SK-N-SH (cell line): Measurements from ENCODE around the gene TIMM23. TPM values are rescaled to one million over a fixed set of nuclear protein-coding genes. Genes with fewer than 3 reads are reported as not detected.
"Not testable (repeated sequence)": the region's sequence is repeated elsewhere in the genome, so short reads cannot be mapped to it uniquely, and the experiment has no call there.

ENCODE experiments used
- CTCF ChIA-PET: fragments of 300-600, 350-600 bp; formaldehyde crosslinking; extraction: SDS; loops from one replicate; lab custom pipeline; 2021; lab: Yijun Ruan, JAX
- POLR2A ChIA-PET: fragments of 350-600 bp; sonication (Branson Sonifier 250); formaldehyde crosslinking; extraction: SDS; loops from one replicate; lab custom pipeline; 2020; ENCODE audit warnings: antibody characterized with exemption, inconsistent platforms; lab: Yijun Ruan, JAX
- DNase-seq: peaks from one replicate; pipeline ENCODE4 v3.0.0; 2012
- H2AFZ ChIP-seq: fragments of 200-600 bp; sonication (generic); 2 replicates; pipeline ENCODE4 v1.8.1; 2016; ENCODE audit warnings: antibody characterized with exemption, mild to moderate bottlenecking, low read depth
- H3F3A ChIP-seq: fragments of 200-600 bp; sonication (generic); replicated peaks from 2 replicates; pipeline ENCODE3; 2016; ENCODE audit warnings: antibody characterized with exemption, mild to moderate bottlenecking; ENCODE audit not compliant: insufficient read depth
- H3K27ac ChIP-seq, 2 experiments: fragments of 200-500 bp in 1 of 2; fragments of 200-600 bp in 1 of 2; sonication (Bioruptor generic) in 1 of 2; sonication (generic), shearing (Covaris generic) in 1 of 2; 2 replicates each; pipeline versions ENCODE4 v1.5.1 to v1.6.1; 2014 to 2016; ENCODE audit warnings: low read depth in 2 of 2, inconsistent platforms in 1 of 2, low read length in 1 of 2, mild to moderate bottlenecking in 1 of 2, mixed read lengths in 1 of 2
- H3K27me3 ChIP-seq: fragments of 200-600 bp; sonication (generic), shearing (Covaris generic); 2 replicates; pipeline ENCODE4 v1.6.1; 2016; ENCODE audit warnings: mixed run types; ENCODE audit not compliant: insufficient read depth
- H3K36me3 ChIP-seq, 2 experiments: fragments of 200-500 bp in 1 of 2; fragments of 200-600 bp in 1 of 2; sonication (Bioruptor generic) in 1 of 2; sonication (generic) in 1 of 2; replicated peaks in 1 of 2; 2 replicates each; pipeline versions ENCODE3 to v1.5.1; 2014 to 2016; ENCODE audit warnings: low read length in 1 of 2, mild to moderate bottlenecking in 1 of 2; ENCODE audit not compliant: insufficient read depth in 2 of 2, control insufficient read depth in 1 of 2
- H3K4me1 ChIP-seq, 2 experiments: fragments of 200-500 bp in 1 of 2; fragments of 200-600 bp in 1 of 2; sonication (Bioruptor generic) in 1 of 2; sonication (generic), shearing (Covaris generic) in 1 of 2; 2 replicates each; pipeline versions ENCODE4 v1.5.1 to v1.6.1; 2014 to 2016; ENCODE audit warnings: low read depth in 1 of 2, low read length in 1 of 2, mixed run types in 1 of 2; ENCODE audit not compliant: insufficient read depth in 2 of 2, control insufficient read depth in 1 of 2
- H3K4me2 ChIP-seq: fragments of 200-600 bp; sonication (generic), shearing (Covaris generic); 2 replicates; pipeline ENCODE4 v1.6.1; 2017; ENCODE audit warnings: mixed run types
- H3K4me3 ChIP-seq, 2 experiments: fragments of 200-500 bp in 1 of 2; fragments of 200-600 bp in 1 of 2; sonication (Bioruptor generic) in 1 of 2; sonication (generic), shearing (Covaris generic) in 1 of 2; 2 replicates each; pipeline versions ENCODE4 v1.5.1 to v1.8.1; 2014 to 2016; ENCODE audit warnings: low read depth in 2 of 2, inconsistent platforms in 1 of 2, low read length in 1 of 2, mild to moderate bottlenecking in 1 of 2, mixed read lengths in 1 of 2, moderate library complexity in 1 of 2
- H3K79me2 ChIP-seq: fragments of 200-600 bp; sonication (generic); 2 replicates; pipeline ENCODE4 v1.8.1; 2017; ENCODE audit warnings: mild to moderate bottlenecking; ENCODE audit not compliant: insufficient read depth
- H3K9ac ChIP-seq: fragments of 200-600 bp; sonication (generic); 2 replicates; pipeline ENCODE4 v1.6.1; 2017; ENCODE audit warnings: mixed run types
- H3K9me2 ChIP-seq: fragments of 200-600 bp; sonication (generic); 2 replicates; pipeline ENCODE4 v1.6.1; 2017; ENCODE audit warnings: mixed run types
- H3K9me3 ChIP-seq: fragments of 200-600 bp; sonication (generic); 2 replicates; pipeline ENCODE4 v1.6.1; 2017; ENCODE audit warnings: mixed run types, mild to moderate bottlenecking, moderate library complexity
- H4K20me1 ChIP-seq: fragments of 200-600 bp; sonication (generic); 2 replicates; pipeline ENCODE4 v1.6.1; 2017; ENCODE audit warnings: mild to moderate bottlenecking, mixed run types; ENCODE audit not compliant: insufficient read depth
- WGBS: methylation state at CpG from one replicate; pipeline ENCODE4 v1.1.6; 2017; ENCODE audit warnings: low lambda C conversion rate; 5-methylcytosine and 5-hydroxymethylcytosine counted together
- polyA plus RNA-seq, 3 experiments: library from polyadenylated mRNA; depleted of rRNA; stranded (reverse); fragments of >200 nt; gene quantifications; 2 replicates each; pipeline ENCODE4 v1.2.3, GENCODE V29; 2012
- TF ChIP-seq, protein P1 (sequence below): fragments of 200-600 bp; sonication (generic); IDR thresholded peaks from 2 replicates; pipeline ENCODE4 v1.6.1; 2017; ENCODE audit warnings: antibody characterized with exemption, mild to moderate bottlenecking, moderate library complexity

Gene TIMM23
- polyA plus RNA-seq, 1 of the 3 experiments (the other 2 are of a cell fraction) = 87.0 TPM

DNA sequence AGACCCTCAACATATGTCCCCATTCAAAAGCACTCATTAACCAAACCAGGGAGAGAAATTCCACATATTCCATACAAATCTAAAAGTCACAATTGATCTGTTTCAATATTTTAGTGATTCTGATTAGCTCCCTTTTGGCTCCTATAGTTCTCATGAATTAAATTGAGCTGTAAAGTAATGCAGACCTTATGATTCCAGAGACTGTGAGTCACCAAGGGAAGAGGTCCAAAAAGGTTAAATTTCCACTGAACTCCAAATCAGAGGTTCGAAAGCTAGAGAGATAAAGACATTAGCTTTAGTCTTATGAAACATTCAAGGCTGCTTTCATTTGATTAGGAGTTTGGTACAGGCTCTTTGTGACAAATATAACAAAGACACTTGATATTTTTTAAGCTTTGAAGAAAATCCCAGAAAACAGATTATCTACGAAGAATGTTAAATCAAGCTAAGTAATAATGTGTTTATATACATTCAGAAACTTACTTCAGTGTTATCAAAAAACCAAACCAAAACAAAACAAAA, 33.1 kb upstream of the TIMM23 start:
- H3K4me1 ChIP-seq, H3K9ac ChIP-seq, H3K4me2 ChIP-seq, H3K36me3 ChIP-seq, H3K4me3 ChIP-seq, H3F3A ChIP-seq, H4K20me1 ChIP-seq, H2AFZ ChIP-seq, H3K9me3 ChIP-seq, H3K27ac ChIP-seq, H3K79me2 ChIP-seq, CTCF ChIA-PET, H3K27me3 ChIP-seq, H3K9me2 ChIP-seq, DNase-seq, POLR2A ChIA-PET: not testable (repeated sequence)
- WGBS = 14% methylated on average over 2 of the region's 2 CpGs

GRCh38 chr10:45941196-45941595, 31.1 kb upstream of the TIMM23 start:
- CTCF ChIA-PET = not testable (repeated sequence)

GRCh38 chr10:45945476-45945875, 26.8 kb upstream of the TIMM23 start:
- POLR2A ChIA-PET, H2AFZ ChIP-seq, H4K20me1 ChIP-seq, H3K4me1 ChIP-seq, H3F3A ChIP-seq, H3K9me3 ChIP-seq, H3K4me2 ChIP-seq, H3K9me2 ChIP-seq, H3K27ac ChIP-seq, CTCF ChIA-PET, H3K27me3 ChIP-seq, H3K9ac ChIP-seq, H3K4me3 ChIP-seq, DNase-seq, H3K36me3 ChIP-seq: not testable (repeated sequence)
- peaks cover 12% of the 10 kb centered on the region for H3K79me2 ChIP-seq
- WGBS = 87% methylated on average over 4 of the region's 4 CpGs

More at GRCh38 chr10:45941196-45941595, 31.1 kb upstream of the TIMM23 start:
- H3K4me1 ChIP-seq, H3K27me3 ChIP-seq, H4K20me1 ChIP-seq, H3K4me3 ChIP-seq, H3K79me2 ChIP-seq, H3K9me3 ChIP-seq, H3K4me2 ChIP-seq, H3K9ac ChIP-seq, DNase-seq, H2AFZ ChIP-seq, H3F3A ChIP-seq, H3K36me3 ChIP-seq, H3K9me2 ChIP-seq, H3K27ac ChIP-seq, POLR2A ChIA-PET: not testable (repeated sequence)
- 100% methylated on average over 1 of the region's 1 CpG for WGBS

GRCh38 chr10:45947363-45947762, 24.9 kb upstream of the TIMM23 start:
- TF ChIP-seq, protein P1, sequence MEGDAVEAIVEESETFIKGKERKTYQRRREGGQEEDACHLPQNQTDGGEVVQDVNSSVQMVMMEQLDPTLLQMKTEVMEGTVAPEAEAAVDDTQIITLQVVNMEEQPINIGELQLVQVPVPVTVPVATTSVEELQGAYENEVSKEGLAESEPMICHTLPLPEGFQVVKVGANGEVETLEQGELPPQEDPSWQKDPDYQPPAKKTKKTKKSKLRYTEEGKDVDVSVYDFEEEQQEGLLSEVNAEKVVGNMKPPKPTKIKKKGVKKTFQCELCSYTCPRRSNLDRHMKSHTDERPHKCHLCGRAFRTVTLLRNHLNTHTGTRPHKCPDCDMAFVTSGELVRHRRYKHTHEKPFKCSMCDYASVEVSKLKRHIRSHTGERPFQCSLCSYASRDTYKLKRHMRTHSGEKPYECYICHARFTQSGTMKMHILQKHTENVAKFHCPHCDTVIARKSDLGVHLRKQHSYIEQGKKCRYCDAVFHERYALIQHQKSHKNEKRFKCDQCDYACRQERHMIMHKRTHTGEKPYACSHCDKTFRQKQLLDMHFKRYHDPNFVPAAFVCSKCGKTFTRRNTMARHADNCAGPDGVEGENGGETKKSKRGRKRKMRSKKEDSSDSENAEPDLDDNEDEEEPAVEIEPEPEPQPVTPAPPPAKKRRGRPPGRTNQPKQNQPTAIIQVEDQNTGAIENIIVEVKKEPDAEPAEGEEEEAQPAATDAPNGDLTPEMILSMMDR = peak; percentile 31; the same call in 1 of the 2 replicates
- H3K79me2 ChIP-seq = peaks cover 12% of the 10 kb centered on the region
- H3K4me2 ChIP-seq, H3K27ac ChIP-seq, POLR2A ChIA-PET, H3F3A ChIP-seq, H3K36me3 ChIP-seq, H3K9me3 ChIP-seq, H3K4me3 ChIP-seq, CTCF ChIA-PET, H3K4me1 ChIP-seq, H3K9me2 ChIP-seq, DNase-seq, H2AFZ ChIP-seq, H3K27me3 ChIP-seq, H3K9ac ChIP-seq, H4K20me1 ChIP-seq: not testable (repeated sequence)
- 70% methylated on average over 1 of the region's 1 CpG for WGBS

DNA sequence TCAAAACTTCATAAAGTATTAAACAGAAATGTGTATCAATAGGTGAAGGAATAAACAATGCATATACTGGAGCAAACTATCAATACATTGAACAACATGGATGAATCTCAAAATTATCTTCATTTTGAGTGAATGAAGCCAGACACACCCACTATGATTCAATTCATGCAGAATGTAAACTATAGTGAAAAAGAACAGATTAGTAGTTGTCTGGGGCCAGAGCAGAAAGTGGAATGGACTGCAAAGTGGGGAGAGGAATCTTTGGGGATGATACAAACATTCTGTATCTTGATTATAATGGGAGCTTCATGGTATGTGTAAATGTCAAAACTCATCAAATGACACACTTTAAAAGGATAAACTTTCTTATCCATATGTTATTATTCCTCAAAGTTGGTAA, 23.5 kb upstream of the TIMM23 start:
- H3K27me3 ChIP-seq, H2AFZ ChIP-seq, POLR2A ChIA-PET: not testable (repeated sequence)

DNA sequence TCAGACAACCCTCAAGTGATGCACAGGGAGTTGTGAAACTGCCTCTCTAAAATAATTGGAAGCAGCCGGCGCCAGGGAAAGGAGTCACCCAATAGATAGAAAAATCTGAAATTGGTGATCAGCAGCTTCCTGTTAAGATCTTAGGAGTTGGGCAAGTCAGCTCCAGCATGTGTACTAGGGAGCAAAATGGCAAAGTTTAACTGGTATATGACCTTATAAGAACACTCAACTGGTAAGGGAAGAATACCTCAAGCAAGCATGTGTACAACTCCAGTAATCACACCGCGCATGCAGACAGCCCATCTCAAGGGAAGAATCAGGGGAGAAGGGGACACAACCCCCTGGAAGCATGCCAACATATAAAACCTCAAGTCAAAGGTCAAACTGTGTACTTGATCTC, 17.9 kb upstream of the TIMM23 start:
- H3F3A ChIP-seq, DNase-seq, CTCF ChIA-PET, H3K79me2 ChIP-seq, H3K27me3 ChIP-seq, H3K36me3 ChIP-seq, H3K4me1 ChIP-seq, H3K9ac ChIP-seq, H2AFZ ChIP-seq, H3K4me2 ChIP-seq, H4K20me1 ChIP-seq, H3K4me3 ChIP-seq, POLR2A ChIA-PET, H3K27ac ChIP-seq, H3K9me2 ChIP-seq, H3K9me3 ChIP-seq: not testable (repeated sequence)
- WGBS = 83% methylated on average over 2 of the region's 4 CpGs

More for the DNA sequence above, 23.5 kb upstream of the TIMM23 start:
- H3K4me3 ChIP-seq, H3K4me1 ChIP-seq, H3K27ac ChIP-seq, H4K20me1 ChIP-seq, H3F3A ChIP-seq, H3K9me3 ChIP-seq, DNase-seq, CTCF ChIA-PET, H3K9ac ChIP-seq, H3K9me2 ChIP-seq, H3K36me3 ChIP-seq, H3K4me2 ChIP-seq: not testable (repeated sequence)
- peaks cover 12% of the 10 kb centered on the region for H3K79me2 ChIP-seq
